Neuronal stem cell (in vitro differentiated cells): ENCODE measurements around the gene SLC44A3.
A peak's percentile ranks its signal among the peaks of the same experiment; 100 is the strongest.

Experiments
- DNase-seq: peaks from one replicate; pipeline ENCODE4 v3.0.0-alpha.2; 2013; ENCODE audit warnings: low spot score
- H2AFZ ChIP-seq: one replicate; pipeline ENCODE4 v1.6.1; 2013; ENCODE audit warnings: mild to moderate bottlenecking, low read length, inconsistent platforms
- H2AK5ac ChIP-seq: 2 replicates; pipeline ENCODE4 v1.6.1; 2013; ENCODE audit warnings: low read depth, mild to moderate bottlenecking, inconsistent platforms, low read length, moderate library complexity, mixed read lengths
- H2BK120ac ChIP-seq: 2 replicates; pipeline ENCODE4 v1.6.1; 2013; ENCODE audit warnings: low read depth, mild to moderate bottlenecking, inconsistent platforms, low read length, moderate library complexity, mixed read lengths
- H2BK12ac ChIP-seq: one replicate; pipeline ENCODE4 v1.6.1; 2013; ENCODE audit warnings: low read length, inconsistent platforms
- H2BK15ac ChIP-seq: 2 replicates; pipeline ENCODE4 v1.6.1; 2013; ENCODE audit warnings: mild to moderate bottlenecking, low read length, inconsistent platforms, mixed read lengths
- H2BK5ac ChIP-seq: one replicate; pipeline ENCODE4 v1.6.1; 2013; ENCODE audit warnings: inconsistent platforms, mild to moderate bottlenecking, low read length, moderate library complexity
- H3K14ac ChIP-seq: one replicate; pipeline ENCODE4 v1.6.1; 2013; ENCODE audit warnings: low read length, inconsistent platforms
- H3K18ac ChIP-seq: 2 replicates; pipeline ENCODE4 v1.6.1; 2013; ENCODE audit warnings: low read length, inconsistent platforms
- H3K23ac ChIP-seq: 2 replicates; pipeline ENCODE4 v1.6.1; 2013; ENCODE audit warnings: low read depth, mild to moderate bottlenecking, mixed read lengths, low read length, inconsistent platforms; ENCODE audit not compliant: poor library complexity
- H3K27ac ChIP-seq: replicated peaks from 3 replicates; pipeline ENCODE4 v1.5.1; 2013; ENCODE audit warnings: low read length, inconsistent platforms
- H3K27me3 ChIP-seq, 3 experiments: 2 replicates each; pipeline ENCODE4 v1.6.1; 2013; ENCODE audit warnings: low read length in 3 of 3, mild to moderate bottlenecking in 2 of 3, inconsistent platforms in 1 of 3, low read depth in 1 of 3, mixed read lengths in 1 of 3, moderate library complexity in 1 of 3; ENCODE audit not compliant: control insufficient read depth in 3 of 3, insufficient read depth in 3 of 3
- H3K36me3 ChIP-seq, 2 donors: replicated peaks in 1 of 2; 2 replicates each; pipeline ENCODE4 v1.6.1; 2013; ENCODE audit warnings: low read length in 2 of 2; ENCODE audit not compliant: control insufficient read depth in 2 of 2, insufficient read depth in 2 of 2
- H3K4ac ChIP-seq: 2 replicates; pipeline ENCODE4 v1.6.1; 2013; ENCODE audit warnings: inconsistent platforms, mild to moderate bottlenecking, low read length, moderate library complexity
- H3K4me1 ChIP-seq, 2 donors: 1 replicate in 1 of 2; 2 replicates in 1 of 2; pipeline ENCODE4 v1.6.1; 2013; ENCODE audit warnings: low read length in 2 of 2, low read depth in 1 of 2; ENCODE audit not compliant: control insufficient read depth in 2 of 2, insufficient read depth in 1 of 2
- H3K4me2 ChIP-seq: one replicate; pipeline ENCODE4 v1.6.1; 2013; ENCODE audit warnings: mild to moderate bottlenecking, low read length, inconsistent platforms; ENCODE audit not compliant: insufficient read depth, poor library complexity, severe bottlenecking
- H3K4me3 ChIP-seq, 2 donors: 2 replicates each; pipeline ENCODE4 v1.5.1; 2013; ENCODE audit warnings: low read length in 2 of 2, mild to moderate bottlenecking in 2 of 2, inconsistent platforms in 1 of 2, moderate library complexity in 1 of 2
- H3K79me1 ChIP-seq: one replicate; pipeline ENCODE4 v1.6.1; 2013; ENCODE audit warnings: low read depth, mild to moderate bottlenecking, inconsistent platforms, low read length, moderate library complexity
- H3K9ac ChIP-seq: one replicate; pipeline ENCODE4 v1.6.1; 2013; ENCODE audit warnings: mild to moderate bottlenecking, low read depth, low read length, inconsistent platforms; ENCODE audit not compliant: poor library complexity
- H3K9me3 ChIP-seq, 2 donors: replicated peaks in 1 of 2; 2 replicates each; pipeline versions ENCODE3 to v1.6.1; 2013; ENCODE audit warnings: low read length in 2 of 2, mild to moderate bottlenecking in 2 of 2, inconsistent platforms in 1 of 2, low read depth in 1 of 2, mixed read lengths in 1 of 2, moderate library complexity in 1 of 2; ENCODE audit not compliant: control insufficient read depth in 2 of 2, insufficient read depth in 1 of 2
- H4K8ac ChIP-seq: one replicate; pipeline ENCODE4 v1.6.1; 2013; ENCODE audit warnings: low read depth, mild to moderate bottlenecking, inconsistent platforms, low read length, moderate library complexity
- H4K91ac ChIP-seq: one replicate; pipeline ENCODE4 v1.6.1; 2013; ENCODE audit warnings: low read length, low read depth, mild to moderate bottlenecking, inconsistent platforms; ENCODE audit not compliant: poor library complexity
- WGBS, 2 donors: extraction: QIAGEN DNeasy Blood & Tissue Kit; methylation state at CpG; one replicate each; pipeline ENCODE4 v1.1.7; 2013; ENCODE audit warnings: missing lambda C conversion rate in 2 of 2, mixed read lengths in 1 of 2; ENCODE audit not compliant: insufficient read length in 2 of 2, insufficient replicate concordance in 1 of 2; ENCODE audit errors: extremely low coverage in 2 of 2; 5-methylcytosine and 5-hydroxymethylcytosine counted together

SLC44A3 gene

DNA sequence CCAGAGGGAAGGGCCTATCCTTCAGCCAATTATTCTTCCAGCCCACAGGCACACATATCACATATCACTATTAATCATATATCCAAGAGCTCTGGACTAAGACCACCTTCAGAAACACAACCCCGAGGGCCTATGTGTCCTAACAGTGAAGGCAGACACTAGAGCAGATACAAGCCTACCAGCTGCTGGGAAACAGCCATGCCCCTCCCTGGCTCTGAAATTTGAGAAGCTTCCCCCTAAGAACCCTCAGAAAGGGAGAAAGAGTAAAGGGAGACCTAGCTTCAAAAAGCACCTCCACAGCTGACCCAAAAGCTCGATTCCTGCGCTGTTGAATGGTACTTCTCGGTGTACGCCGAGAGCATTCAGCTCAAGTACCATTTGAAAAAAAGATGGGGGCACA is 89.3 kb downstream of the SLC44A3 start:
- H3K27me3 ChIP-seq = no peaks in the 10 kb centered on the region
- no peak overlapping the region for H2AFZ ChIP-seq
- peaks cover 19 to 92% of the 10 kb centered on the region in 2 donors for H3K36me3 ChIP-seq
- no peak overlapping the region for H2BK5ac ChIP-seq
- no peak overlapping the region for H4K8ac ChIP-seq
- peak overlapping the region; percentile 6 for H3K18ac ChIP-seq
- H4K91ac ChIP-seq = no peak overlapping the region
- H3K79me1 ChIP-seq = peaks cover 5% of the 10 kb centered on the region
- H2BK12ac ChIP-seq = no peak overlapping the region
- H3K4me3 ChIP-seq = no peak overlapping the region
- DNase-seq = no peak
- H3K9ac ChIP-seq = no peak overlapping the region
- H3K14ac ChIP-seq = no peak overlapping the region
- H3K23ac ChIP-seq = no peak overlapping the region
- H2BK15ac ChIP-seq = no peak overlapping the region
- no peak overlapping the region for H2AK5ac ChIP-seq
- H3K27ac ChIP-seq = no peak overlapping the region
- WGBS, 2 donors = no CpG with 5 or more reads among the region's 6 CpGs
- H2BK120ac ChIP-seq = no peak overlapping the region
- H3K9me3 ChIP-seq = peaks cover 0 to 25% of the 10 kb centered on the region in 2 donors
- peaks cover 0 to 14% of the 10 kb centered on the region in 2 donors for H3K4me1 ChIP-seq
- no peak overlapping the region for H3K4me2 ChIP-seq
- H3K4ac ChIP-seq = no peak overlapping the region

DNA sequence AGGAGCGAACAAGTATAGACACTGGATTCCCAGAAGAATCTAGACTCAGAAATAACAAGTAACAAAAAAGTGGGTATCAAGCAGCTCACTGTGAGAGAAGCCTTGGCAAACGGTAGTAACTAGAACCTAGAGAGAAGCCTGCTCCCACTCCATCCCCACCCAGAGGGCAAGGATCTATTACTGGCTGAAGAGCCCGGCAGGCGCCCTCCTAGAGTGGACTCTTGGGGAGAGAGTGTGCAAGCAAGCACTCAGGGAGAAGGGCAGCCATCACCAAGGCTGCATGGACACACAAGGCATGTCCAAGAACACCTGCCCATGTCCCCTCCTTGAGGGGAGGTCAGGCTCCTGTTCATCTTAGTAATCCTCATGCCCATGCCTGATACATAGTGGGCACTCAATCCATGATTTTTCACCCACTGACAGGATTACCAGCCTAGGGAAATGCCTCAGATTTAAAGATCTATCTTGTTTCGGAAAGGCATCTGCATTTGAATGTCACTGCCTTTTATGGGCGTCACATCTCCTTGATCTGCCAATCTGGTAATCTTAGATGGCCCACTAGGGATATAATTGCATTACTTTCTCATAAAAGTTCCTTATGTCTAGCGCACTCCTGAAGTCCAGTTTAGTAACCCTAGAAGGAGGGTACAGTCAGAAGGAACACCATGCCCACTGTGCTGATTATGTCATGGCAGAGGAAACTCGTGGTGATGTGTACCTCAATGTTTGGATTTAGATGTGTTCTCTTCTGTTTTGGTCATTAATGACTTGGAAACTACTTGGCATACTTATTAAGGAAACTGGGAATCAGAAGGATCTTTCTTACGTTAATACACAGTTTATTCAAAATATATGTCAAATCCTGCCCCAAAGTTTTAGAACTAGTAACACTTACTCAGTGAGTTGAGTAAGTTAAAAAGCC is 92.4 kb downstream of the SLC44A3 start:
- H3K14ac ChIP-seq = peak overlapping the region; percentile 39
- no peak overlapping the region for H2BK5ac ChIP-seq
- no peaks in the 10 kb centered on the region for H3K27me3 ChIP-seq
- no peak overlapping the region for H2BK120ac ChIP-seq
- H3K4me2 ChIP-seq = no peak overlapping the region
- H4K8ac ChIP-seq = no peak overlapping the region
- no peak overlapping the region for H3K9ac ChIP-seq
- H3K9me3 ChIP-seq = peaks cover 0 to 35% of the 10 kb centered on the region in 2 donors
- peaks cover 6% of the 10 kb centered on the region for H3K79me1 ChIP-seq
- peaks cover 16 to 95% of the 10 kb centered on the region in 2 donors for H3K36me3 ChIP-seq
- H3K4me3 ChIP-seq = no peak overlapping the region
- no peak overlapping the region for H4K91ac ChIP-seq
- no peak overlapping the region for H2AK5ac ChIP-seq
- H2BK12ac ChIP-seq = no peak overlapping the region
- H2AFZ ChIP-seq = no peak overlapping the region
- peaks cover 0 to 11% of the 10 kb centered on the region in 2 donors for H3K4me1 ChIP-seq
- no peak overlapping the region for H3K18ac ChIP-seq
- H3K27ac ChIP-seq = no peak overlapping the region
- no peak for DNase-seq
- no CpG with 5 or more reads among the region's 9 CpGs for WGBS, 2 donors
- H2BK15ac ChIP-seq = no peak overlapping the region
- no peak overlapping the region for H3K4ac ChIP-seq
- peak overlapping the region; percentile 83 for H3K23ac ChIP-seq

DNA sequence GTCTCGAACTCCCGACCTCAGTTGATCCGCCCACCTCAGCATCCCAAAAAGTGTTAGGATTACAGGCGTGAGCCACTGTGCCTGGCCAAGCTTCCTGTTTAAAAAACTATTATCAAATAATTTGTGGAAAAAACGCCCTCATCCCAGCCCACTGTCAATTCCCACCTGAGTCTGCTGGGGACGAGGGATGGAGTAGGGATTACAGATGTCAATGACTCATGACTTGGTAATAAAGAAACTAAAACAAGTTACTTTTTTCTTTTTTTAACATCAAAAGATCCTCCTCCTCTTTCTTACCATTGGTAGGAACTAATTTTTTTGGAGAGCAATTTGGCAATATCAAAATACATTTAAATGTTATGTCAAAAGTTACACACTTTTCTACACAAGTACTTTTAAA is 97.1 kb downstream of the SLC44A3 start:
- Histone ChIP-seq H3K14ac (no peak overlapping the region), H2AK5ac (no peak overlapping the region), H2BK15ac (no peak overlapping the region), H3K18ac (no peak overlapping the region), H3K4ac (no peak overlapping the region), H2AFZ (no peak overlapping the region), H3K4me1 (peaks cover 0 to 15% of the 10 kb centered on the region in 2 donors), H2BK12ac (no peak overlapping the region), H3K27me3 (no peaks in the 10 kb centered on the region), H3K4me2 (no peak overlapping the region), H4K91ac (no peak overlapping the region), H2BK120ac (no peak overlapping the region), H3K9ac (no peak overlapping the region), H3K36me3 (peaks cover 3 to 99% of the 10 kb centered on the region in 2 donors), H3K23ac (no peak overlapping the region), H2BK5ac (no peak overlapping the region), H3K4me3 (no peak overlapping the region), H3K9me3 (peaks cover 0 to 28% of the 10 kb centered on the region in 2 donors), H4K8ac (no peak overlapping the region), H3K27ac (no peak overlapping the region), H3K79me1 (peaks cover 6% of the 10 kb centered on the region)
- DNase-seq = no peak
- WGBS, 2 donors = no CpG with 5 or more reads among the region's 6 CpGs

DNA sequence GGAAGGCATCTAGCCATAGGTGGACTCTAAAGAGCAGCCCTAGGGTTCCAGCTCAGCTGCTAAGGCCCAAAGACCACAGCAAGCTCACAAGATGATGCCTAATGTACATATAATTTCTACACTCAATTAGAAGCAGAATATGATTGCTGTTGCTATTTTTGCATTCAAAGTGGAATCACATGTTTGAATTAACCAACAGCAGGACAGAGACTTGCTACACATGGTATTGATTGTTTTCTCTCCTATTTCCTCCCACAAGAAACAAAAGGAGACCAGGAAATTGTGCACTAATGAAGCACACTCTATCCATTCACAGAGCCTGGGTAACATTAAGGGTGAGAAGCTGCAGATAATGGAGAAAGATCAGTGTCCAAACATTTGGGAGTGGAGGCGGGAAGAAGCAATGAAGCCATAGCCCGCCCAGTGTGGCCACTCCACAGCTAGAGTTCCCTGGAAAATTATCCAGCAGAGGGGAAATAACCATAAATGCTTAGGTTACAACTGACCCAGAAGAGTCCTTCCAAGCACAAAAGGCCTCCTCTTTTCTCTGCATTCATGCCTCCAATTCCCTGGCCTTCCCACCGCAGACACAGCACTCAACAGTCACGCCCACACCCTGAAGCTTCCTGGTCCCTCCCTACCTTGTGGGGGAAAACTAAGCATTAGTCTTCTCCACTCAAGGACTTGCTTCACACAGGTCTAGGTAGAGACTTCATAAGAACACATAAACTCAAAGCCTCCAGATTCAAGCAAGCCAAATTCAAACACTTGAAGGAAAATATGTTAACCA is 99.3 kb downstream of the SLC44A3 start:
- no CpG with 5 or more reads among the region's 4 CpGs for WGBS, 2 donors
- no peak overlapping the region for H2BK5ac ChIP-seq
- no peak overlapping the region for H4K8ac ChIP-seq
- H3K9me3 ChIP-seq = peaks cover 0 to 18% of the 10 kb centered on the region in 2 donors
- DNase-seq = no peak
- H3K18ac ChIP-seq = no peak overlapping the region
- no peak overlapping the region for H4K91ac ChIP-seq
- H2BK12ac ChIP-seq = no peak overlapping the region
- H3K36me3 ChIP-seq = peaks cover 4 to 99% of the 10 kb centered on the region in 2 donors
- no peak overlapping the region for H3K4me2 ChIP-seq
- no peak overlapping the region for H2AFZ ChIP-seq
- H2BK15ac ChIP-seq = no peak overlapping the region
- peaks cover 1% of the 10 kb centered on the region for H3K79me1 ChIP-seq
- H3K27me3 ChIP-seq = no peaks in the 10 kb centered on the region
- no peak overlapping the region for H3K4me3 ChIP-seq
- no peak overlapping the region for H3K9ac ChIP-seq
- no peak overlapping the region for H3K27ac ChIP-seq
- no peak overlapping the region for H2AK5ac ChIP-seq
- no peak overlapping the region for H2BK120ac ChIP-seq
- no peak overlapping the region for H3K4ac ChIP-seq
- no peak overlapping the region for H3K23ac ChIP-seq
- H3K4me1 ChIP-seq = peaks cover 9 to 26% of the 10 kb centered on the region in 2 donors
- no peak overlapping the region for H3K14ac ChIP-seq
